ENCODE data around the gene SMOC2.

The SMOC2 gene

GRCh38 chr6:168490757-168491156 is 49.8 kb downstream of the SMOC2 start:
- DNase-seq (ENCODE audit: low read depth in 1 of 2, low spot score in 1 of 2) = no peak
- TF ChIP-seq JUND (IDR thresholded peaks at IDR 0.05; ENCODE audit: low read depth) = no peak

GRCh38 chr6:168493976-168494375 is 53.0 kb downstream of the SMOC2 start:
- no peak for TF ChIP-seq JUND (IDR thresholded peaks at IDR 0.05; ENCODE audit: low read depth)
- in situ Hi-C loops (cut with HindIII; ENCODE audit: low pct_unique_long_range_greater_than_20kb, low sequenced_read_pairs) = no loop called here
- no peak for DNase-seq (ENCODE audit: low read depth in 1 of 2, low spot score in 1 of 2)

More at GRCh38 chr6:168490757-168491156, 49.8 kb downstream of the SMOC2 start:
- in situ Hi-C loops (cut with HindIII; ENCODE audit: low pct_unique_long_range_greater_than_20kb, low sequenced_read_pairs) = no loop called here

GRCh38 chr6:168494726-168495125 is 53.7 kb downstream of the SMOC2 start:
- TF ChIP-seq JUND (IDR thresholded peaks at IDR 0.05; ENCODE audit: low read depth) = no peak
- DNase-seq (ENCODE audit: low read depth in 1 of 2, low spot score in 1 of 2) = no peak
- in situ Hi-C loops (cut with HindIII; ENCODE audit: low pct_unique_long_range_greater_than_20kb, low sequenced_read_pairs) = no loop called here

DNA sequence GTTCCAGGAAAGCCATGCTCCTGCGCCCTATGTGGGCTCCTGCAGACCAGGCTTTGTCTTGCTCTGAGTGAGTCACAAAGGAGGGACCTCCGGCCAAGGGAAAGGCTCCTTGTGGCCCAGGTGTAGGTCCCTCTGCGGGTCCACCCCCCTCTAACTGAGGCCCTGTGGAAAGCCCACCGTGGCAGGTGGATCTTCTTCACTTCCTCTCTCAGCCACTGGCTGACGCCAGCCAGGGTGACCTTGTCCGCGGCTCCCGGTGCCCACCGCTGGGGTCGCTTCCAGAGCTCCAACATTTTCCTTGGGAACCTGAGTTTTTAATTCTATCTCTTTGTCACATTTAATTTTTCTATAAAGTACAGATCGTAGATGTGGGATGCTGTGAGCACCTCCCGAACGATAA is 54.1 kb downstream of the SMOC2 start:
- no peak for DNase-seq (ENCODE audit: low read depth in 1 of 2, low spot score in 1 of 2)
- in situ Hi-C loops (cut with HindIII; ENCODE audit: low pct_unique_long_range_greater_than_20kb, low sequenced_read_pairs) = no loop called here

GRCh38 chr6:168495636-168496035 is 54.7 kb downstream of the SMOC2 start:
- DNase-seq (ENCODE audit: low read depth in 1 of 2, low spot score in 1 of 2) = no peak
- no peak for TF ChIP-seq JUND (IDR thresholded peaks at IDR 0.05; ENCODE audit: low read depth)
- in situ Hi-C loops (cut with HindIII; ENCODE audit: low pct_unique_long_range_greater_than_20kb, low sequenced_read_pairs) = no loop called here

More for the DNA sequence above, 54.1 kb downstream of the SMOC2 start:
- TF ChIP-seq JUND (IDR thresholded peaks at IDR 0.05; ENCODE audit: low read depth) = no peak

- DNase-seq (ENCODE audit: low read depth in 1 of 2, low spot score in 1 of 2) = no peak
- no peak for TF ChIP-seq JUND (IDR thresholded peaks at IDR 0.05; ENCODE audit: low read depth)
- in situ Hi-C loops (cut with HindIII; ENCODE audit: low pct_unique_long_range_greater_than_20kb, low sequenced_read_pairs) = no loop called here
These were observed 55.4 kb downstream of the SMOC2 start for GRCh38 chr6:168496139-168496996.

DNA sequence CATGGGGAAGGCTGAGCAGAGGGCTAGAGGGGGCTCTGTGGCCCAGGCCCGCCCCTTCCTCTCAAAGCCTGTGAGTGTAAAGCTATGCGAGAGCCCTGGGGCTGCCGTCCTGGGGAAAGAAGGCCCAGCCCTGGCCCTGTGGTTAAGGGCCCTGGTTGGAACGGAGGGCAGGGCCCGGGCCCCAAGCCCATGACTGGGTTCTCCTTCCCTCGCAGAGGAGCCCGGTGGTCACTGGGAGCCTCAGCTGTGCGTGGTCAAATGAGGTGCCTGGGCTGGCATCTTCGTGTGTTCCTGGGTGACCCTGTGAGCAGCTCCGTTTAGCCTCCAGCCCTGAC is 56.0 kb downstream of the SMOC2 start:
- no peak for TF ChIP-seq JUND (IDR thresholded peaks at IDR 0.05; ENCODE audit: low read depth)
- DNase-seq (ENCODE audit: low read depth in 1 of 2, low spot score in 1 of 2) = no peak
- in situ Hi-C loops (cut with HindIII; ENCODE audit: low pct_unique_long_range_greater_than_20kb, low sequenced_read_pairs) = no loop called here

DNA sequence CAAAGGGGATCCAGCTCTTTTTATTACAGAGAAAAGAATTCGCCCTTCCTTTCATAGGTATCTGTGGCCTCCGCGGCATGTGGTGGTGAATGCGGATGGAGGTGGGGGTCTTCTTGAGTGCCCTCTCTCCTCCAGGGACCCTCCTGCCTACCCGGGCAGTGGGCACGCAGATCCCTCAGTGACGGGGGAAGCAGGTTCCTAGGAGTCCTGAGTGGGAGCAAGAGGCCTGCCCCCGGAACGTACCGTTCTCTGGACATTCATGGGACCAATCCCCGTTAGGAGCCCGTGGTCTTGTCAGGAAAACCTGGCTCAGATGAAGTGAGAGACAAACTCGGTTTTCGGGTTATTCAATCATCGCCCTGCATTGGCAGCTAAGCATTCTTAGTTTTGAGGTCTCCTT is 56.4 kb downstream of the SMOC2 start:
- TF ChIP-seq JUND (IDR thresholded peaks at IDR 0.05; ENCODE audit: low read depth) = no peak
- in situ Hi-C loops (cut with HindIII; ENCODE audit: low pct_unique_long_range_greater_than_20kb, low sequenced_read_pairs) = no loop called here
- no peak for DNase-seq (ENCODE audit: low read depth in 1 of 2, low spot score in 1 of 2)

DNA sequence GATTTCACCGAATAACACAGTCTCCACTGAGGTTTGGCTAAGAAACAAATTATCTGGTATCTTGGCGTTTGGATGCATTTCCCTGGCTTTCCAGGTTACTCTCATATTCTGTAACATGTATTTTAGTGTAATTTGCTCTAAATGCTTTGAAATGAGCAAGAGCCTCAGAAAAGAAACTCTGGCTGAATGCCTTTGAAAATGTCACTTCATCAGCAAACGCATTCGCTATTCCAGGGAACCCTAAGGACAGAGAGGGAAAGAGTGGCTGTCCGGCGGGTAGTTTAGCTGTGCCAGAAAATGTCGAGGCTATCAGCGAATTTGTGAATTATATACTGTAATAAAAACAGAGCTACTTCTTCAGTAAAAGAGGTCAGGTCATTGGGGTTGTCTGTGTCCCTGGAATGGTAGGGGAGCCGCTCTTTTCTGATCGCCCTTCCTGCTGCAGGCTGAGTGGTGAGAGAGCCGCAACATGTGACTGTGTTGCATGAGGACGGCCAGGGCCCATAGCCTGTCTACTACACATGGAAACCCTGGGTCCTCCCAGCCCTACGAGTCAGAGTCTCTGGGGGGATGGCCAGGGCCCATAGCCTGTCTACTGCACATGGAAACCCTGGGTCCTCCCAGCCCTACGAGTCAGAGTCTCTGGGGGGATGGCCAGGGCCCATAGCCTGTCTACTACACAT is 57.3 kb downstream of the SMOC2 start:
- in situ Hi-C loops (cut with HindIII; ENCODE audit: low pct_unique_long_range_greater_than_20kb, low sequenced_read_pairs) = no loop called here
- DNase-seq (ENCODE audit: low read depth in 1 of 2, low spot score in 1 of 2) = no peak
- TF ChIP-seq JUND (IDR thresholded peaks at IDR 0.05; ENCODE audit: low read depth) = no peak

DNA sequence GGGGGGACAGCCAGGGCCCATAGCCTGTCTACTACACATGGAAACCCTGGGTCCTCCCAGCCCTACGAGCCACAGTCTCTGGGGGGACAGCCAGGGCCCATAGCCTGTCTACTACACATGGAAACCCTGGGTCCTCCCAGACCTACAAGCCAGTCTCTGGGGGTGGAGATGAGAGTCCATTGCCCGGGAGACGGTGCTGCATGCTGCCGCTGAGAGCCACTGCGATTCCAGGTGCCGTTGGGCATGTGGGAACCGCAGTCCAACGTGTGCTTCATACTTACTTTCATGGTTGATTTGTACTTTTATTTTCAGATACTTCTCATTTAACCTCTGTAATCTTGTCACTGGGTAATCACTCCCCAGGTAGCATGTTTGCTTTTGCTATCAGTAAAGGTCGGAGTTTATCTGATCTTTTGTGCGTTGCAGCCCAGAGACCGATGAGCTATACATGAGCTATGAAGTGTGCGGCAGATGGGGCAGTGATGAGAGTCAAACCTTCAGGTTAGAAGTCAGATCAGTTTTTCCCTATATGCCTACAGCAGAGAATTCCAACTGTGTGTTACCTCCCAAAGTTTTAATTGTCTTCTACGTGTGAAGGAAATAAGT is 58.2 kb downstream of the SMOC2 start:
- no peak for DNase-seq (ENCODE audit: low read depth in 1 of 2, low spot score in 1 of 2)
- in situ Hi-C loops (cut with HindIII; ENCODE audit: low pct_unique_long_range_greater_than_20kb, low sequenced_read_pairs) = no loop called here
- no peak for TF ChIP-seq JUND (IDR thresholded peaks at IDR 0.05; ENCODE audit: low read depth)

DNA sequence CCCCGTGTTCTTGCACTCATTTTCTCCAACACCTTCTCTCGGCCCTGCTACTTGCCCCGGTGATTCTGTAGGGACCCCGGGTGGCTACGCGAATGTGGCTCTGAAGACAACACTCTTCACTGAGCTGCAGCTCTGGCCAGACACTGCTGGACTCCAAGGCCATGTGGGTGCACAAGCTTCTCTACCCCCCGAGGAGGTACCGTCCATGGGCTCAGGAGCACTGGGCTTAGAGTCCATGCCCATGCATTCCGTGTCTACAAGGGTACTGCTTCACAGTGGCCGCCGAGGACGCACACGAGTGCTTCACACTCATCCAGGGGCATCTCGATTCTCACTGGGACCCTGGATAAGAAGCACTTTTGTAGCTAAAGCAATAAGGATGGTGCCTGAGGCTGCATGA is 59.5 kb downstream of the SMOC2 start:
- DNase-seq (ENCODE audit: low read depth in 1 of 2, low spot score in 1 of 2) = no peak
- no peak for TF ChIP-seq JUND (IDR thresholded peaks at IDR 0.05; ENCODE audit: low read depth)
- in situ Hi-C loops (cut with HindIII; ENCODE audit: low pct_unique_long_range_greater_than_20kb, low sequenced_read_pairs) = no loop called here

GRCh38 chr6:168501561-168501960 is 60.6 kb downstream of the SMOC2 start:
- in situ Hi-C loops (cut with HindIII; ENCODE audit: low pct_unique_long_range_greater_than_20kb, low sequenced_read_pairs) = no loop called here
- TF ChIP-seq JUND (IDR thresholded peaks at IDR 0.05; ENCODE audit: low read depth) = no peak
- no peak for DNase-seq (ENCODE audit: low read depth in 1 of 2, low spot score in 1 of 2)

GRCh38 chr6:168504366-168504765 is 63.4 kb downstream of the SMOC2 start:
- in situ Hi-C loops (cut with HindIII; ENCODE audit: low pct_unique_long_range_greater_than_20kb, low sequenced_read_pairs) = no loop called here
- DNase-seq (ENCODE audit: low read depth in 1 of 2, low spot score in 1 of 2) = no peak
- TF ChIP-seq JUND (IDR thresholded peaks at IDR 0.05; ENCODE audit: low read depth) = no peak

Data from T47D (cell line).